GM19099 (cell line): ENCODE data around the gene MTA2.

Experiments used
- POLR2A ChIP-seq: IDR thresholded peaks from 3 replicates; pipeline ENCODE4 v1.6.1; 2011; ENCODE audit warnings: low read depth; ENCODE audit not compliant: insufficient read length; ENCODE audit errors: extremely low read depth

The MTA2 gene

DNA sequence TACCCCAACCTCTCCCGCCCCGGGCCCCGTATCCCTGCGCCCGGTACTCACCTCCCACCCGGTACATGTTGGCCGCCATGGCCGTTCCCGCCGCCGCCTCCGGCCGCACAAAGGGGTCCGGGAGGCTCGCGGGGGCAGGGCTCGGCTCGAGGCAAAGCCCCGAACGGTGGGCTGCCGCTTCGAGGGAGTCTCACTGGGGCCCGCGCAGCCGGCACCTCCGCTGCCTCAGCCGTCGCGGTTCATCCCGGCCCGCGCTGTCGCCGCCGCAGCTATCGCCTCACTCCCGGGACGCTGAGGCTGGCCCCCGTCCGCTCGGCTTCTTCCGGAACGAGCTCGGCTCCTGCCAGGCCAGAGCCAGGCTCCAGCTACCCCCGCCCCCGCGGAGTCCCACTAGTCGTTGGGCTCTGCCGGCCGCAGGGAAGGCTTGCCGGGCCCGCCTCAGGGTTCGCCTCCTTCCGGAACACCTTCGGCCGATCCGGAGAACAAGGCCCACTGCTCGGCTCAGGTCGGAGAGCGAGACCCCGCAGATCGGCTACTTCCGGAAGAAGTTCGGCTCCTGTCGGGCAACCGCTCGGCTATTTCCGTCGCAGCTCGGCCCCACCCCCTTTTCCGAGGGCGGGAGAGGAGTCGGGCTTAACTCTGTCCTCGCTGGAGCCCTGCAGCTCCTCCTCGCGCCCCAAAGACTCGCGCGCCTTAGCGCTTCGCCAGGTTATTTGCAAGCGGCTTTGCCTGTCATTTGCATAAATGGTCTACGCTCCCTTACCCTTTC lies at the start of gene MTA2:
MTA2 (minus strand) TSS at position 494 of the 769 bp plus-strand sequence; CDS start at position 79, 415 bp downstream.
- peak; percentile 69 for TF ChIP-seq POLR2A

DNA sequence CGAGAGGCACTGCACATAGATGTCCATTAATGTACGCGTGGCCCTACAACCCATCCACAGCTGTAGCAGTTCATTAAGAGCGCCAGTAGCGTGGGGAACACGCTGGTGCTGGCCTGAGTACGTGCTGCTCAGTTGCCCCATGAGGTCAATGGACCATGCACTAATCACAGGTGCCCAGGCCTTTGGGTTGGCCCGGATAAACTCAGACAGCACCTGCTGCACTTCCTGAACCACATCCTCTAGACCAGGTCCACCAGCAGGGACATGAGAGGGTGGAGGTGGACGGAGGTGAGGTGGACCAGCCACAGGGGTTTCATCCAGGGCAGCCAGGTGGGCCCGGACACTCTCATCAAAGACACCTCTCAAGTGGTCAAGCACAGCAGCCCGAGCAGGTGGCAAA lies 47.8 kb upstream of the MTA2 start:
- no peak for TF ChIP-seq POLR2A

DNA sequence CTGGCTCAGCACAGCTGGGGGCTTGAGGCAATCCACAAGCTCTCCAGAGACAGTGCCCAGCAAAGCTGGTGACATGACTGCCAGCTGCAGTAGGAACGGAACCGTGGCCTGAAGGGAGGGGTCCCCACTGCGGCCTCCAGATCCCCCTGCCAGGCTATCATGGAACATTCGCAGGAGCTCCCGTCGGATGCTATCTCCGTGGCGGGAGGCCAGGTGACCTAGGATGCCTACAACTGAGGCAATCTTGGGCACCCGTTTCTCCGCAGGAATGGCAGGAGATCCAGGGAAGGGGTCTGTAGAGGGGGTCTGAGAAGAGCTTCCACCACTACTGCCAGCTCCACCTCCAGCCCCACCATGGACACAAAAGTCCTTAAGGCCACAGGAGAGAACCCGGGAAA lies 47.3 kb upstream of the MTA2 start:
- no peak for TF ChIP-seq POLR2A

DNA sequence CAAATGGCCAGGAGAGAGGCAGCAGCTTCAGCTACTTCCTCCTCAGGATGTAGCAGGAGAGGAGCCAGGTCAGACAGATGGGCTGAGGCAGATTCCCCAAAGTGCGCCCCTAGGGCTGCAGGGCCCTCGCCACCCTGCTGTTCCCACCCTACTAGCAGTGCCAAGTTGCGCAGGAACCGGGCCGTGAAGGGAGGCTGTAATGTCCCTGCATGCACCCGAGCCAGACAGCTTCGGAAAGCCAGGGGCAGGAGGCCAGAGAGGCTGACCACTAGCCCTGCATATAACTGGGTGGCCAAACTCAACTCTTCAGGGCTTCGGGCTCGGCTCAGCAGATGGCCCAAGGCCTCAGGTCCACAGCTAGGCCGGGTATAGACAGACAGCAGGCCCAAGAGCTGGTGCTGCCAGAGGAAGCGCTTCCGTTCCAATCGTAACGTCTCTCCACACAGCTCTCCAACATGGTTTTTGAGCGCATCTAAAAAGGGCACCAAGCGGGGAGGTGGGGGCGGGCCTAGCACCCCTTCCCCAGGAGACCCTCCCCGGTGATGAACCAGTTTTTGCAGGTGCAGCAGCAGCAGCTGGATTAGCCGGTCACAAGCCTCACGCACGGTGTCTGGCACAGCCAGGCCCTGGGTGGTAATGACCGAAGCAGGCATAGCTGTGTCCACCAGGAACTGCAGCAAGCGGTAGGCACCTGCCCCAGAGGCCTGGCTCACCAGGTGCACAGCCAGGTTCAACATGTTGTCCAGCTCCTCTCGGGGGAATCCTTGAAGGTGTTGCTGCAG lies 46.7 kb upstream of the MTA2 start:
- TF ChIP-seq POLR2A: no peak

DNA sequence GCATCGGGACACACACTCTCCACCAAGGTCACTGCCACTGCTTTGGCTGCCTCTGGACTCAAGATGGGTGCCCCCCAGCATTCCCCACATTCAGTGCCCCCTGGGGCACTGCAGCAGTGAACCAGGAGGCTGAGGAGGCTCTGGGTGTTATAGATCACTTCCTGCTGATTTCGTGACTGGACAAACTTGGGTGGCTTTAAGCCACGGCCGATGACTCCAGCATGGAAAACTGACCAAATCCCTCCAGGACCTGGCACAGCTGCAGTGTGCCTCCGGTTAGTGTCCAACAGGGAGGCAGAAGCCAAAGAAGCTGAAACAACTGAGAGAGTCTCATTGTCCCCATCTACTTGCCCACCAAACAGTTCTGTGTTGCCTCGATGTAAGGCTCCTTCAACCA lies 45.9 kb upstream of the MTA2 start:
- TF ChIP-seq POLR2A: no peak

DNA sequence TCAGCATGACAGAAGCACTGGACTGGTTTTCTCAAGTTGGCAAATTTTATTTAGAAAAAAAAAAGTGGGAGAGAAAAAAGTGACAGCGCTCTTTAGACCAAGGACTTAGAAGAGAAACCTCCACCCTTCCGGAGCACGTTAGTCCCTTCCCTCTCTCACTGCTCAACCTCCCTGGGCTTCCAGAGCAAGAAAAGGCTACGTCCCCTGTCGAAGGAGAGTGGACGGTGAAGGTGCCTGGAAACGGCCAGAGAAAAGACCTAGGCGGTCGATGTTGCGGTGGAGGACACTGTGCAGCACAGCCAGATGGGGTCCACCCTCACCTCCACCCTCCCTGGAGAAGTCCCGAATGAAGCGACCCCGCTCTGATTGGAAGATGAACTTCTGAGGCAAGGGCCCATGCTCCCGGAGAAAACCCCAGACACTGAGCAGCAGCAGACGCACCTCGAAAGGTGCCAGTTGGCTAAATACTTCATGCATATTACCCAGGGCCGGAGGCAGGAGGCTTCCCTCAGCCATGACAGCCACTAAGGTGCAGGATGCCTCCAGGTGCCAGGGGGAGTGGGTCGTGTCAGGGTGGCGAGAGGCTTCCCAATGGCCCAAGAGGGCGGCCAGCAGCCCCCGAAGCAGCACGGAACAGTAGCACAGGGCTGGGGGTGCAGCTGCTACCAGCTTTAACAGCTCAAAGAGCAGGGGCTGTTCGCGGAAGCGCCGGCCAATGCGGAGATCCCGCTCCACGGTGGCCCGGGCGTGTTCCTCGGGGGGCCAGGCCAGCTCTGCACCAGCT lies 45.4 kb upstream of the MTA2 start:
- no peak for TF ChIP-seq POLR2A

DNA sequence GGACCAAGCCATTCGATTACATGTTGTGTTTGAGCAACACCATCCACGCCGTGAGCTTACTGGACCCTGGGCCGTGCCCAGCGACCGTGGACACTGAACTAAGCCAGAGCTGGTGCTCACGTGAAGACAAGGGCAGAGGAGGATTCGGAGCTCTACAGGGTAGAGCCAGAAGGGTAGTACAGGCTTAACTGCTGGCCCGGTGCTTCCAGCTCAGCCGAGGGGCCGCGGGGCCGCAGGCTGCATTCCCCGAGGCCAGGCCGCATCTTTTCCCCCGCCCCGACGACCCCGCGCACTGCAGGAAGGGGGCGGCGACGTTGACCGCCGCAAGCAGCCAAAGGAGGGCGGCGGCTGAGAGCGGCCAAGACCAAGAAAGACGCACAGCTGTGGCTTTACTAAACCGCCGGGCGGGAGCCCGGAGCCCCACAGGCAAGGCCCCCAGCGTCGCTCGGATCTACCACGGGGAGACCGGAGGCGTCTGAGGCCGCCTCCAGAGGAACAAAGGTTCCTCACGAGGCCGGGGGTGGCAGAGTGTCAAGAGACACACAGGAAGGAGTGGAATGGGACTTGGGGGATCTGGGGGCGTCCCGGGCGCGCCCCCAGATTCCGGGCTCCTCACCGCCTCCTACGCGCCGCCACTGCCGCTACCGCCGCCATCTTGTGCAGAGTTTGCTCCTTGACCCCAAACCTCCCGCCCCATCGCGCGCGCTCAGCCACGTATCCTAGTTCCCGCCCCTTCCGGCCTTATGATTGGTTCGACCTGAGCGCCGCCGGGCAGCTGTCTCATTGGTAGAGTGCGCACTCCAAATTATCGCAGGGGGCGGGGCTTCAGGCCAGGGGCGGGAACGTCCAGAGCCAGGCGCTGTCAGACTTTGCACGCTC lies 44.5 kb upstream of the MTA2 start, which contains the start of gene GANAB:
GANAB (minus strand) TSS at position 668 of the 879 bp plus-strand sequence; CDS start at position 654, 14 bp downstream.
- TF ChIP-seq POLR2A: peak; percentile 94

DNA sequence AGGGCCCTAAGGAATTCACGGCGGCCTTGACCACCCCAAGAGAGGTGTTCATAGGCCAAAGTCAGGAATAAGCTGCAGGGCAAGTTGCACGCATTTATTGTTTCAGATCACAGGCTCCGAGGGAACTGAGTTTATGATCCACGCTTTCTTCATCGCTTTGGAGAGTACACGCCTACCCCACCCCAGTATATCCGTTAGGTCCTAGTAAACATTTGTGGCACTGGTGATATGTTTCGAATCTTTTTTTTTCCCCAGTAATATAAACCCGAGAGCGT lies 43.9 kb upstream of the MTA2 start:
- no peak for TF ChIP-seq POLR2A

DNA sequence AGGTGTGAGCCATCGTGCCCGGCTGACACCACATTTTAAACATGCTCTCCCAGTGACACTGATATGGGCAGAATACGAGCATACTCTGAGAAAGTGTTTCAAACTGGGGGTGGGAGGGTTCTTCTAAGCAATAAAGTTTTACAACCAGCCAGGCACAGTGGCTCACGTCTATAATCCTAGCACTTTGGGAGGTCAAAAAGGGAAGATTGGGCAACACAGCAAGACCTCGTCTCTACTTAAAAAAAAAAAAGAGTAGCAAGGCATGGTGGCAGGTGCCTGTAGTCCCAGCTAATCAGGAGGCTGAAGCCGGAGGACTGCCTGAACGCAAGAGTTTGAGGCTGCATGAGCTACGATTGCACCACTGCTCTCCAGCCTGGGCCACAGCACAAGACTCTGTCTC lies 42.6 kb upstream of the MTA2 start:
- TF ChIP-seq POLR2A: no peak

DNA sequence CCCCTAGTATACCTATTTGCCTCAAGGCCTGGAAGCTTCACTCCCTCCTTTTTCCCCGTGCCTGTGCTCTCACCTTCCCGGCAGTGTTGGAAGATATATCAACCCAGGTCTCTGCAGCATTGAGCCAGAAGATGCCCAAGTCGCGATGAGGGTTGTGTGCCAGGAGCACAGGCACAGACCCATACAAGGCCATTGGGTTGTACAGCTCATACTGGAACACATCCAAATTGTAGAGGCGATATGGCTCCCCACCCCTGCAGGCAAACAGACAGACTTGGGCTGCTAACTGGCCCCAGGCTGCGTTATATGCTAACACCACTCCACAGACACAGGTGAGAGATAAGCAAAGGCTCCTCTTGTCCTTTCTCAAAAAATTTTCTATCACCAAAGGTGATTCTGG lies 30.8 kb upstream of the MTA2 start:
- TF ChIP-seq POLR2A: no peak

DNA sequence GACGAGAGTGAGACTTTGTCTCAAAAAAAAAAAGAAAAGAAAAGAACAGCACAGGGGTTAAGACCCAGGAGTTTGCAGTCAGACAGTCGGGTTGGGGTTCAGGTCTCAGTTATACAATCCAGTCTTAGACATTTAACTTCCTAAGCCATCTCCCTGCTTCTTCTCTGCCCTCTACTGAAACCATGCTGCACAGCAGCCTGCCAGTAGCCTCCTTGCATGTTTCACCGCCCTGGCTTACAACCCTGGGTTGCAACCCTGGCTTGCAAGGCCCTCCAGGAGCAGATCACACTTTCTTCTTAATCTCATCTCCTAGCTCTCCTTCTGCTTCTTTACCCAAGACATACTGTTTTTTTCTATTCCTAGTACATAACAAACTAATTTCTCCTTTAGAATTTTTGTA lies 26.0 kb upstream of the MTA2 start:
- no peak for TF ChIP-seq POLR2A

DNA sequence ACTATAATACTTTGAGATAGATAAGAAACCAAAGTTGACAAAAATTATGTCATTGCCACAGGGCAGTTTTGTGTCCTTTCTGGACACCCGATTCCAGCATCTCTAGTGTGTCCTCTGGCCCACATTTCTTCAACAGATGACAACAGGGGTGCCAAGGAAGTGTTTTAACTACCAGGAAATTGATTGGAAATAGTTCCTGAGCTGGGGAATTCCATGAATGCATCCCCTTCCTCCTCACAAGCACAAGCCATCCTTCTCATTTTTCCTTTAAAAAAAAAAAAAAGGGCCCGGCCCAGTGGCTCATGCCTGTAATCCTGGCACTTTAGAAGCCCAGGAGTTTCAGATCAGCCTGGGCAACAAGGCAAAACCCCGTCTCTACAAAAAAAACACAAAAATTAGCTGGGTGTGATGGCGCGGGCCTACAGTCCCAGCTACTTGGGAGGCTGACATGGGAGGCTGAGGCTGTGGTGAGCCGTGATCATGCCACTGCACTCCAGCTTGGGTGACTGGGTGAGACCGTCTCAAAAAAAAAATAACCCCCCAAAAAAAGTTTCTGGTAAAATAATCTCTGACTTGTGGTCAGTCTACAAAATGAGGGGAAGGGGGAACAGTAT lies 20.9 kb upstream of the MTA2 start:
- TF ChIP-seq POLR2A: no peak

DNA sequence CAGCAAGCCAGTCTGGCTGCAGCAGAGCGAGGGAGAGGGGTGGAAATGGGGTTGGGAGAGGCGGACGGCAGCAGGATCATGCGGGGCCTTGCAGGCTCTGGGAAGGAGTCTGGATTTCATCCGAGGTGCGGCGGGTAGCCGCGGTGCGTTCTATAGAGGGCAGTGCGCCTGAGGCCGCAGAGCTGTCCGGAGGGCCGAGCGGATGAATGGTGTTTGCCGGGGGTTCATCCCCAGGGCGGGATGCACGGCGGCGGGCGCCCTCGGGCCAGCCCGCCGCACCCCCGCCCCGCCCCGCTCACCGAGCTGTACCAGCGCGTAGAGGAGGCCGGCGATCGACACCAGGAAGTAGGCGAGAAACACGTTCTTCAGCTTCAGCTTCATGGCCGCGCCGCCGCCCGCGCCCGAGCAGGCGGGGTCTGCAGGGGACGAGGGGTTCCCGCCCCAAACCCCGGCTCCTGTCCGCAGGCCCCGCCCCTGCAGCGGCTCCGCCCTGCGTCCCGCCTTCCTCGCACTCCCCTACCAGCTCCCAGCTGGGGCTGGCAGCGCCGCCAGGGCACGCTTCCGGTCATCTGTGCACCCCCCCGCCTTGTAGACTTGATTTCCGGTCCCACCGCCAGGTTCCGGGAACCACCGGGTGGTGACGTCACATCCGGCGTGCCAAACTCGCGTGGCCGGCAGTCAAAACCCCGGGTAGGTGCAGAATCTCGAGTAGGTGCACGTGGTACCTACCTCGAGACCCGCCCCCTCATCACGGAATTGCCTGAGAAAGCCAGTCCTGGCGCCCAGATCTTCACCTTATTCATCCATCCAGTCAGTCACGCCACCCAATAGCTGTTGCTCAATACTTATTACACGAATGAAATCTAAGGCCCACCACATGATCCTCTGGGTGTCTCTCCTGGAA lies 20.2 kb upstream of the MTA2 start, which contains the start of gene B3GAT3:
B3GAT3 (minus strand) TSS at position 420 of the 904 bp plus-strand sequence; CDS start at position 381, 39 bp downstream.
- TF ChIP-seq POLR2A: peak; percentile 84

DNA sequence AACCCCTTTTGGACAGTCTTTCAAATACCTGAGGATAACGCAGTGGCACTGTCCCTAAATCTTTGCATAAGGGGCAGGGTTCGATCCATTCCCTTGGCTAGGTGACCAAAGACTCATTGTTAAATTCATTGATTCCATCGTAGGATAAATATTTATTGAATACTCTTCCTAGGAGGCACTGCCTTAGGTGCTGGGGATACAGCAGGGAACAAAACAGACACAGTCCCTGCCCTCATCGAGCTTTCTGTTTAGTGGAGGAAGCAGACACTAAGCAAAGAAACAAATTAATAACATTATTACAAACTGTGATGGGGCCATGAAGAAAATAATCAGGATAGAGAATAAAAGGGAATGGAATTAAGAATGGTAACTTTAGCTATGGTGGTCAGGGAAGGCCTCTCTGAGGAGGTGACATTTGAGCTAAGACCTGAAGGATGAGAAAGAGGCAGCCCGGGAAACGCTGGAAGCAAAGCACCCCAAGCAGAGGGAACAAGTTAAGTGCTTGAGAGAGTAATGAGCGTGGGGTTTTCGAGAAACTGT lies 19.4 kb upstream of the MTA2 start:
- no peak for TF ChIP-seq POLR2A
